ENCODE results near the gene TRPM1.
A peak's percentile ranks its signal among the peaks of the same experiment; 100 is the strongest.

Gene TRPM1

DNA sequence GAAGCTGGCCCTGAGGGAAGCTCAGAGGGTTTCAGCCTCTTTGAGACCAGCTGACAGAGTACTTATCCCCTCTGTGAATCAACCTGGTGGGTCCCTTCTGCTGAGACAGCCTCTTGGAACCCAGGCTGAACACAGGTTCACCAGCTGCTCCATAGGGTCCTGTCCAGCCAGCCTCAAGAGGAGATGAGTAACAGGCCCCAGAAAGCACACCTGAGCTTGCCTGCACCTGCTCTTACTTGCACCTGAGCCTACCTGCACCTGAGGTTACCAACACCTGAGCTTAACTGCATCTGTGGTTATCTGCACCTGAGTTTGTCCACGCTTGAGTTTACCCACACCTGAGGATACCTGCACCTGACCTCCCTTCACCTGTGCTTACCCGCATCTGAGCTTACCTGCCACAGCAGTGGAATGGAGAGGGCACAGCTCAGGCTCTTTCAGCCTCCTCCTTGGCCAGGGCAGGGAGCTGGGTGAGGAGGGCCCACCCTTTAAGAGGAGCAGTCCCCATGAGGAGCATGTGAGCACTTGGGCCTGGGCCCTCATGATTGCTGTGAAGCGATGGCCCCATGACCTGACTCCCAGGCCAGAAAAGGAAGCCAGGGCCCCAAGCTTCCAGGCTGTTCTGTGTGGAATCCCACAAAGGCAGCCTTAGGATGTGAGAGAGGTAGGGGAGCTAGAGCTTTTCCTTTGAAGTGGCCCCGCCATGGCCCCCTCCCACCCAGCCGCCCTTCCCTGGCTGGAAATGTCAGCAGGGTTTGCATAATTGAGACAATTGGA is at the start of gene TRPM1:
TSS of gene TRPM1 (minus strand) at position 464 of the 777 bp plus-strand sequence. CDS start 20,370 bp downstream, outside the sequence.
- no peak for DNase-seq (ENCODE audit: low spot score)

DNA sequence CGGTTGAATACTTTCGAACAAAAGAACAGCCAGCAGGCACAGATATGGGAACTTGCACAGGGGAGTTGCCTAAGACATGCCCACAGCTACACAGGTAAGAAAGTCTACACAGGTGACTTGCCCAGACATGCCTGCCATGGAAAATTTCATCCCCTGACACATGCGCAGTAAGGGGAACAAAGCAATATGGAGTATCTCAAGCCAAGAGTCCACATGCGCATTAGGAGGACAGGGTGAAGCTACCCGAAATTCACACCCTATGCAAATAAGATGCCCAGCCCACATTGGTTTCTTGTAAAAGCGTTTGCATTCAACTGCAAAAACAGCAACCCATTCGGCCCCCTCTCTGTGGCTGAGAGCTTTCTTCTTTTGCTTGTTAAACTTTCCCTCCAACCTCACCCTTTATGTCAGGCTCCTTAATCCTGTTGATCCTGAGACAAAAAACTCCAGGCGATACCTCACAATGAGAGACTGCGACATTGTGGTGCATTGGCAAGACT is 49.3 kb upstream of the TRPM1 start:
- no peak for DNase-seq (ENCODE audit: low spot score)

DNA sequence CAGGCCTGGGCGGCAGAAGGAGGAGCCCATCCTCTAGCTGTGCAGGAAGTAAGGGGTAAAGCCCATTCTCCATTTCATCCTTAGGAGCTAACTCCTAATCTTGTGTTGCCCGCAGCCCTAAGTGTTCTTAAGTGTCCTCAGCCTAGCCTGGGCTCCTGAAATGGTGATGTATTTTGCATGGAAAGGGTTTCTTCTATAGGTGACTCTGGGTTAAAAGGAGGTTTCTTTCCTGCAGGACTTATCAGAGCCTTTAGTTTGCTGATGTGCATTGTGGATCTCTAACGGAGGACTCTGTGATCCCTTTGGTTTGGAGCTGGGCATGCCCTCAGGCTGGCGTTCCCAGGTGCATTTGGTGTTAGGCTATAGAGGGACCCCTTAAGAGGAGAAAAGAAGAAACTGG is 48.5 kb upstream of the TRPM1 start:
- DNase-seq (ENCODE audit: low spot score) = no peak

DNA sequence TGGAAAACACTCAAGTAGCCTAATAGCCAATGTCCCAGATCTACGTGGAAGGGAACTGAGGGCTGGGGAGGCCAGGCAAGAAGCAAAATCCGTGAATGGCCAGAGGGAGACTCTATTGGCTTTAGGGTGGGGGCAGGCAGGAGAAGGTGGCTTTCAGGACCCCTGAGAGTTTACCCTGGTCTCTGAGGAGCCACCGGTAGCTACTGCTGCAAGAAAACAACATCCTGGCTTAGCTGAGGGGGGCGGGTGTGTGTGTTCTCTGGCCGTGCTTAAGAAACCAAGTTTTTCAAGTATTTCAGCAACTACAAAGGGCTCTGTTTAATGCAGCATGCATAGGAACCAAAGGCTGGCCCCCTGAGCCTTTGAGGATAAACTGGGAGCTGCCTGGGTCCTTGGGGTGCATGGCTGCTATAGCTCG is 47.6 kb upstream of the TRPM1 start:
- no peak for DNase-seq (ENCODE audit: low spot score)

DNA sequence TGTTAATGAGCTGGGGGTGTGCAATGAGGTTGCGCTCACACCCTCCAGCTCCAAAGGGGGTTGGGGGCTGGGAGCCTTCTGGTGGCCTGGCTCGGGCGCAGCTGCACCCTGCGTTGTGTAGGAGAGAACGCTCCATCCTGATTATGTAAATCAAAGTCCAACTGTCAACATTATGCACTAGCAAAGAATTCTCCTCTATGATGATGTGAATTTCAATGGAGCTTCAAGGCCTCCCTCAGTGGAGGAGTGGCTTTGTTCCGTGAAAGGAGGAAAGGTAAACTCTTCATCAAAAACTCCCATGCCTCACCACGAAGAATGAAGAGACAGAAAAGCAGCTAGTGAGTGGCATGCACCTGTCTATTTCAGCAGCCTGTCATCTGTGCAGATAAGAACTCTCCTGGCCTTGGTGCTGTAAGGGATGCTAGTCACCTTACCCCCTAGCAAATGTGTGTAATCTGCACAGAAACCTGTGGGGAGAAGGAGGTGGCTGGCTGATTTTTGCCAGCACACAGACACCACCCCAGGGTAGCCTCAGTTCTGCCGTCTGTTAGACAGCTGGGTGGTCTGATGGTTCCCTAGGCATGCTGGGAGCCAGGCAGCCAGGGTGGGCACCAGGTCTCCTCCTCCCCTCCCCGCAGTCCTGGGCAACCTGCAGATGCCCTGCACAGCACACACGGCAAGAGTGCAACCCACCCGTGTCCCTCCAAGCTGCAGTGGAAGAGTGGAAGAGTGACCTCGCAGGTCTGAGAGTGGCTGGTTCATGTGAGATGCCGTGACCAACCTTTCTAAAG is 47.0 kb upstream of the TRPM1 start:
- DNase-seq (ENCODE audit: low spot score) = no peak

DNA sequence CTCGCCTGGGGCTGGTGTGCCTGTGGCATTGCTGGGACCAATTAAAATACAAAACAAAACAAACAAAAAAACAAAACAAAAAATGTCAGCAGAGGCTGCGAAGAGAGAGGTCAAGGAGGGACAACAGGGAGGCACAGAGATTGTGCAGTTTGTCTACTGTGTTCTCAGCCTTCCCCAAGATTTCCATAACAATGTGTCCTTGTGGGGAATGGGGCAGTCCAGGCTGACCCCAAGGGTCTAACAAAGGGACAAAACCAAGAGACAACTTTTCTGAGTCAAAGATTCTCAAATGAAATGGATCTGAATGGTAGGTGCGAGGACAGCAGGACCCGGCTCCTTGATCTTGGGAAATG is 46.4 kb upstream of the TRPM1 start:
- no peak for DNase-seq (ENCODE audit: low spot score)

DNA sequence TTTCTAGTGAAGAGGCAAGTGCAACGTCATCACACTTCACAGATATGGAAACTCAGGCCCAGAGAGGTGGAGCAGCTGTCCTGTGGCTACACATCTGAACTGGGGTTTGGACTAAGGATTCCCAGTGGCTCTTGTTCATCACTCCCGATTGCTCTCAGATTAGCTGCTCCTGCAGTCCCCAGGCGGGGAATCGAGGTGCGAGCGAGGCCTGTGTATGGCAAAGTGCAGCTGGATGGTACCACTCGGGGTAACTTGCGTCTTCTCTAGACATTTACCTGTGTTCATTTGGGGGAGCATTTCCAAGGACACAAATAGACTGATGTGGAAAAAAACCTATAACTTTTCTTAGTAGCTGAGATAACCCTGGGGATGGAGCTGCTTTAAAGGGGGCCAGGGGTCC is 45.9 kb upstream of the TRPM1 start:
- DNase-seq (ENCODE audit: low spot score) = no peak

DNA sequence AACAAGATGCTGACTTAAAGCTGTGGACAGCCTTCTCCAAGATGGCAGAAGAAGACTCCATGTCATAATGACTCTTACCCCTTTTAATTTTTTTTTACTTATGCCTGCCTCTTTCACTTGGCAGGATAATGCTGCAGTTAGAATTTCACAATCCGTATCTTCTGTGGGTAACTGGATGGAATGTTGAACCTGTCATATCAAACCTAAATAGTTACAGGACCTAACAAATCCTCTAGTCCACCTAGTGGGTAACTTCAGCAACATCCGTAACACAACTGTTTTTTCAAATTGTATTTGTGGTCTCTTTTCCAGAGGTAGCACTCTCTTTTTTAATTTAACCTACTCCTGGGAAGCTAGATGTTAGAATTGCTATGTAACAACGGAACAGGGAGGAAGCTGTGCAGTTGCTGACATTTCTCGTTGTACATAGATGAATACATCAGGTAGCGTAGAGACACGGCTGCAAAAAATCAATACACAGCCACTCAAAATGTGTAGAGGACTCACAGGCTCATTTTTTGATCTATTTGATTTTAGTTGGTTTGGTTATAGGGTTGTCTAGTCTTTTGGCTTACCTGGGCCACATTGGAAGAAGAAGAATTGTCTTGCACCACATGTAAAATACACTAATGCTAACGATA is 43.9 kb upstream of the TRPM1 start:
- no peak for DNase-seq (ENCODE audit: low spot score)

DNA sequence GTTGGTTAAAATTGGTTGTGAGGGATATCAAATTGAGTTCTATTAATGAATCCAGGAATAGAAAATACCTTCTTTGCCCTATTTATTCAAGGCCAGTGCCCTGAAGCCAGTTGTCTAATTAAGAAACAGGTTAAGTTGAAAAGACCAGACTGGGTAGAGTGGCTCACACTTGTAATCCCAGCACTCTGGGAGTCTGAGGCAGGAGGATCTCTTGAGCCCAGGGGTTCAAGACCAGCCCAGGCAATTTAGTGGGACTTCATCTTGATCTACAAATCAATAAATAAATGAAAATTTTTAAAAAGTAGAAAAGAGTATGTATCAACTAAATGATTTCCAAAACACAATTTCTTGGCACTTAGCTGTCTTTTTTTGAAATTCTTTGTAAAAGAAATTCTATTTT is 40.3 kb upstream of the TRPM1 start:
- DNase-seq (ENCODE audit: low spot score) = no peak

DNA sequence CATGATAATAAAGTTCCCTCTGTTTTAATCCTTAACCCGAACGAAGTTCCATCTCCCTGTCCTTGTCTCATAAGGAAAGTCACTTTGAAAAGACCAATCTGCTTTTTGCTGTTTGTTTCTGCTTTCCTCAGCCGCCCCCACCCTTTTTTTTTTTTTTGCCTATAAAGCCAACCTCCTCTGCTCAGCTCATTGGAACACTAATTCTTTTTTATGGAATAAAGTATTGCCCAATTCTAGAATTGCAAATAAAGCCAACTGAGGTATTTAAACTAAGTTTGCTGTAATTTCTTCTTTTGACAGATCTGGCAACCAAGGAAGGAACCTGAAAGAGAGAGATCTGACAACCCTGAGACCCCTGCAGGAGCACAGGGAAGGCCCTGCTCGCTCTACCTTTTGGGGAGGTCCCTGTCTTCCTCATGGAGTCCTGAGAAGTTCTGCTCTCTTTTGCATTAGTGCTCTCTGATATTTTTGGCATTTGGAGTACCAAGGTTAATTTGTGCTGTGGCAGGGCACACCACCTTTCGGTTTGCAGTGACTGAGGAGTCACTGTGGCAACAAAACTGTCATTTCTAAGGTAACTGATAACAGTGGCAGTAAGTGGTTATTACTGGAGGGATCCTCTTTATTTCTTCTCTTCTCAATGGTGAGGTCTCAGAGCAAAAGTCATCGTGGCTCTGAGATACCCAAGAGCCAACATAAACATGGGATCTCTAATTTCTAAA is 35.2 kb upstream of the TRPM1 start:
- no peak for DNase-seq (ENCODE audit: low spot score)

DNA sequence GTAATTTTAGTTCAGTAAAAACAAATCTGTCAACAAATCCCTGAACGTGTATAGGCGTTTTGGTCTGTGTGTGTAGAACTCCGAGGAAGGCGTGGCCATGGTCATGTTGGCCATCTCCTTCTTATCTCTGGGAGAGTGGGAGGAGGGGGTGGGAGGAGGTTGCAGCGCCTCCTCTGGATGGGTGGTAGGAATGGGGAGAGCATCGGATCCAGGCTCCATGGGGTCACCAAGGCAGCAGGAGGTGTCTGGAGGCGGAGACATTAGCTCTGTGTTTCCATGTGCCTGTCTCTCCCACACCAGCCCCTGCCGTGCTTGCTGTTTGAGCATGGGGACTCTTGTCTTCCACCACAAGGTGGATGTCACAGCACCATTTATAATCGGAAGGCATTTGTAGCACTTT is 34.5 kb upstream of the TRPM1 start:
- no peak for DNase-seq (ENCODE audit: low spot score)

DNA sequence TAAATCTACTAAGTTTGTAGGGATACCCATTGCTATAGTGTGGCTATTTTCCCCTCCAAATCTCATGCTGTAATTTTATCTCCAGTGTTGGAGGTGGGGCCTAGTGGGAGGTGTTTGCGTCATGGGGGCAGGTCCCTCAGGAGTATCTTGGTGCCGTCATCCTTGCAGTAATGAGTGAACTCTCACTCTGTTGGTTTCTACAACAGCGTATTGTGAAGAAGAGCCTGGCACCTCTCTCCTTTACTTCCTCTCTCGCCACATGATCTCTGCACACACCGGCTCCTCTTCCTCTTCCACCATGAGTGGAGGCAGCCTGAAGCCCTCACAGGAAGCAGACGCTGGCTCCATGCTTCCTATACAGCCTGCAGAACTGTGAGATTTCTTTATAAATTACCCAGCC is 34.0 kb upstream of the TRPM1 start:
- DNase-seq (ENCODE audit: low spot score) = no peak

DNA sequence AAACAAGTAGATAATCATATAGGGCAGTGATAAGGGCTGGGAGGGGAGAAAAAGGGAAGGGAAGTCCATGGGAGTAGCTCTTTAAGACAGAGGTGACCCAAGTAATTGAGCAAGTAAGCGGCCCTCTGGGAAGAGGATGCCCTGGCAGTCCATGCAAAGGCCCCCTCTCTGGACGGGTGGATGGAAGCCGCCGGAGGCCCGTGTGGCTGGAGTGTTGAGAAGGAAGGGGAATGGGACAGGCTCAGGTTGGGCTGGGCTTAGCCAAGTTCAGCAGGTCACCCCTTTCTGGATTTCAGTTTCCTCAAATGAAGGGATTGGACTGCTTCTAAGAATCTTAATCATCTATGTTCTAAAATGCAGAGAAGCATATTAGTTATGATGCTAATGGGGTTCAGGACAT is 32.4 kb upstream of the TRPM1 start:
- DNase-seq (ENCODE audit: low spot score) = no peak

DNA sequence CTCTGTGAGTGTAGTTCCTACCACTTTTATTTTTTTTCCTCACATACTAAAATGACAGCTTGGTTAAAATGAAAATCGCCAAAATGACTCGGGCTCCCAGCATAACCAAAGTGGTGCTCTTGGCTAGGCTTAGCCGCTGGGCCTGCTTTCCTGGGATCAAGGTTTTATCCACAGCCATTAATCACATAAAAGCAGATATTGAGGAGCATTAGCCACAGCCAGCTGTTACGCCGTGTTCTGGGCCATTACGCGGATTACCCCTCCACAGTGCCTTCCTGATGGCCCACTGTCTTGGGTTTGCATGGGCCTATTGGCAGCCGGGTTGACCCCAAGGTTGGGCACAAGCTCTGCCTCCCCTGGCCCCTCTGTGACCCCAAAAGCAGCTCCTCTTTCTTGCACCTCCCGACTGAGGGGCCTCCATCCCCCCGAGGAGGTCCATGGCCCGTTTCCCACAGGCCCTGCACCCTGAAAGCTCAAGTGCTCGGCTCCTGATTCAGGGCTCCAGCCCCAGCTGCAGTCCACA is 30.4 kb upstream of the TRPM1 start:
- no peak for DNase-seq (ENCODE audit: low spot score)

DNA sequence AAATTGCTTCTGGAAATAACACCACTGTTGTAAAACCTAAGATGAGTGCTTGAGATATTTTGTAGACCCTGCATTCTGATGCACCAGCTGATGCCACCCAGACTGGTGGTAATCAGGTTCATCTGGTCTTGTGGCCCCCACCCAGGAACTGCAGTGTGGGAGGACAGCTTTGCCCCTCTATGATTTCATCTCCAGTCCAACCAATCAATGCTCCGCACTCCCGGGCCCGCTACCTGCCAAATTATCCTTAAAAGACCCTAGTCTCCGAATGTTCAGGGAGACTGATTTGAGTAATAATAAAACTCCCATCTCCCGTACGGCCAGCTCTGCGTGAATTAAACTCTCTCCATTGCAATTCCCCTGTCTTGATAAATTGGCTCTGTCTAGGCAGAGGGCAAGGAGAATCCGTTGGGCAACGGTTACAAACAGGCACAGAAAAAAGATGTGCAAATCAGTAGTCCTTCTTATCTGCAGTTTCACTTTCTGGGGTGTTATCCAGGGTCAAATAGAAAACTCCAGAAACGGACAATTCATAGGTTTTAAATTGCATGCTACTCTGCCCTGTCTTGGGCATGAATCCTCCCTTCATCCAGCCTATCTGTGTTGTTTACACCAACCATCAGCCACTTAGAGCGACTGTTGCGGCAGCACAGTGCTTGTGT is 29.2 kb upstream of the TRPM1 start:
- DNase-seq (ENCODE audit: low spot score) = no peak

DNA sequence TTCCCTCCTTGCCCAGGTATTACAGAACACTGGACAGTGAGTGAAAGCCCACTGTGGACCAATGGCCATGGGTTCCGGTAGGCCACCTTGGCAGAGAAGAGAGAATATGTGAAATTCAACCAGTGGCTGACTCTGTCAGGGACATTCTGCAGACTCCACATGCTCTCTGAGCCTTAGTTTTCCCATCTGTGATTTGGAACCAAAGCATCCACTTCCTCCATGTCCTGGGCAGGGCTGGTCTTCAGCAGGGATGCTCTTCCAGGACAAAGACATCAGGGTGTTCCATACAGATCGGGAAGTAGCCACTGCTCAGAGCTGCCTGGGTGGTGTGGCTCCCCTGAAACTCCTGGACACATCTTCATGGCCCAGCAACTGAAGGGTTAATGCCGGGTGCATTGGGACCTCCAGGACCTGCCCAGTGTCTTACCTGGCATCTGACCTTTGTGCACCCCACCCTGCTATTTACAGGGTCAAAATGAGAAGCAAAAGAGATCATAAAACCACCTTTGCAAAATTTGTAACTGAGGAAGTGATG is 28.3 kb upstream of the TRPM1 start:
- no peak for DNase-seq (ENCODE audit: low spot score)

DNA sequence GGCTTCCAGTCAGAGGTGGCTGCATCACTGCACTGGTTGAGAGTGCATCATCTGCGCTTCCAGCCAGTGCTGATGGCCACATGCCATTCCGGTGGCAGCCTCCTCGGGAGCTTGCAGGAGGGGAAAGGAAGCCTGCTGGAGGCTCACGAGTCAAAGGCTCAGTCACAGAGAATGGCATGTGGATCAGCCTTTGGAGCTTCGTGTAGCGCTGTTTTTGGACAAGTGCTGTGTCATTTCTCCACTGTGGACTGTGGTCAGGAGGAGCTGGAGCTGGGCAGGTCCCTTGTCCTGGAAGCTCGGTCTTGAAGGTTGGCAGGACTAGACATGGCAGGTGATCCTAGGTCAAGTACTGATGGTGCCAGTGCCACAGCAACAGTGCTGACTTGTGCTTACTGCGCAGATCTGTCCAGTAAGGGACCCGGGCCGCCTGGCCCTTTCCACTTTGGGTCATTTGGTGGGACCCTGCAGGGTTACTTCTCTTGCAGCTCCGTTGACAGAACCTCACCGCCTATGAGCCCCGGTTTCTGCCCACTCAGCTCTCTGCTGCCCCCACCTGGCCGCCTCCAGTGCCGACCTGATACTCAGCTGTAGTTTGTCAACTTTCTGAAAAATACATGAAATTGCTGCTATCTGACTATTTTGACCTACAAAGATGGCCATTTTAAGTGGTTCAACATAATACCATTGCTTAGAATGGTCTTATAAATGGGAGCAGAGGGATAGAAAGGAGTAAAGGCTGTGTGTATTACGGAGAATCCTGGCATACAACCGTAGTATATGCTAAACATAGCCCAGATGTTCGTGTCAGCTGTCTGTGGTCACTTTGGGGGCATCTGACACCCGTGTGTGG is 27.6 kb upstream of the TRPM1 start:
- DNase-seq (ENCODE audit: low spot score) = peak; percentile 69

DNA sequence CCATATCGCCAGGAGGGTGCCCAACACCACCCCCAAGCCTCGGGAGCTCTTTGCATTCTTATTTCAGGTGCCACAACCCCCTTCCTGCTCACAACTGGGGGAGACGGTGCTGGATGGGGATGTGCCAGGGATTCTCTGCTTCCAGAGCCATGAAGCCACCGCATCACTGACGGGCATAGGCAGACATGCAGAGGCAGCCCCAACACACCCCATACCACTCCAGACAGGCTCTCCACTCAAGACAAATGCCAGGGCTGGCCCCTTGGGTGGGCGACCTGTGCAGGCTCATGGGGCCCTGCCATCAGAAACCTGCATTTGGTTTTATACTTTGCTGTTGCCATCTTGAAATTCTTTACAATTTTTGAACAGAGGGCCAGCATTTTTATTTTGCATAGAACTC is 27.0 kb upstream of the TRPM1 start:
- no peak for DNase-seq (ENCODE audit: low spot score)

DNA sequence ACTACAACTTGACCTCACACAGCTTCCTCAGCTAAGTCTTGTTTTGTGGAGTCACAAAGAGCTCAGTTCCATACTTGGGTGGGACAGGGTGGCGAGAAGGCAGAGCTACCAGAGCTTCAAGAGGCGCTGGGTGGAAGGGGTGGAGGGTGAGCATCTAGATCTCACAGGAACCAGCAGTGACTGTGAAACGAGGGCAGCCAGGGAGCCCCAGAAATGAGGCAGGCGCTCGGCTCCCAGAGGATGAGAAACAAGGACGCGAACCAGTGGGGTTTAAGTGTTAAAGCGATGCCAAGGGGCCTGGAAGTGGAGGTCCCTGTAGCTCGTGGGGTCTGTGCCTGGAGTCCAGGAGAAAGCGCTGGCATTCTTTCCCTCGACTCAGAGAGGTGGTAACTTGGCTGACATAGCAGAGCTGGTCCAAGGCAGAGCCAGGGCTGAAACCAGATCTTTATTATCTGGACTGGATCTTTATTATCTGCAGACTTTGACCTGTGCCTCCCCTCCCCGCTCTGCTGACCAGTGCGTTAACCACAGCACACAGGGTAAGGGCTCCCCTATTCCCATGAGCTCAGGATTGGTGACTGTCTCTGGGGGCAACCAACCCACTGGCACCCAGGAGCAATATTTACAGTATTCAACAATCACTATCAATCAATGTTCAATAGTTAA is 26.2 kb upstream of the TRPM1 start:
- DNase-seq (ENCODE audit: low spot score) = no peak

DNA sequence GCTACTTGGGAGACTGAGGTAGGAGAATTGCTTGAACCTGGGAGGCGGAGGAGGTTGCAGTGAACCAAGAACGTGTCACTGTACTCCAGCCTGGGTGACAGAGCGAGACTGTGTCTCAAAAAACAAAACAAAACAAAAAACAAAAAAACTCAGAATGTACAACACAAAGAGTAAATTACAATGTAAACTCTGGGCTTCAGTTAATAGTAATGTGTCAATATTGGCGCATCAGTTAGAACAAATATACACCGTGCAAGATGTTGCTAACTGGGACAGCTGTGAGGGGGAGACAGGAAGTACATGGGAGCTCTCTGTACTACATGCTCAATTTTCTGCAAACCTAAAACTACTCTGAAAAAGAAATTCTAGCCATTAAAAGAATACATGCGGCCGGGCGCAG is 23.5 kb upstream of the TRPM1 start:
- DNase-seq (ENCODE audit: low spot score) = no peak

All from CD4-positive, alpha-beta T cell treated with Interleukin-2 at 100 ng/mL for 4 hours (primary cell).